Lower leg skin (tissue), 4 donors: Measurements from ENCODE around the gene CLEC4M. TPM values are rescaled to one million over a fixed set of nuclear protein-coding genes. Genes with fewer than 3 reads are reported as not detected.

Experiments
- DNase-seq, 2 donors: peaks; one replicate each; pipeline ENCODE4 v3.0.0-alpha.2; 2019; ENCODE audit warnings: low spot score in 2 of 2
- H3K4me3 ChIP-seq: fragments of 200-600 bp; sonication (generic); 2 replicates; pipeline ENCODE4 v1.5.1; 2017; ENCODE audit warnings: mild to moderate bottlenecking, low read depth; ENCODE audit not compliant: poor library complexity, severe bottlenecking
- POLR2A ChIP-seq, 2 donors: fragments of 450-650 bp; IDR thresholded peaks; one replicate each; pipeline ENCODE4 v1.6.1; 2016 to 2017; ENCODE audit warnings: antibody characterized with exemption in 2 of 2, mild to moderate bottlenecking in 1 of 2, moderate library complexity in 1 of 2
- WGBS, 2 donors: methylation state at CpG; one replicate each; pipeline ENCODE4 v1.1.5; 2018; 5-methylcytosine and 5-hydroxymethylcytosine counted together
- intact Hi-C: fragments of 100-400 bp; cut with DNase I; formaldehyde crosslinking; loops from one replicate; pipeline ENCODE4 v1.15.0; 2023; ENCODE audit warnings: low total_unique reads
- total RNA-seq, 4 donors: library from RNA; depleted of rRNA; stranded (reverse); fragments of >200 nt; gene quantifications; one replicate each; pipeline ENCODE4 v1.1.0, GENCODE V29; 2016
- TF ChIP-seq, protein P1 (sequence below), 3 donors: fragments of 450-650 bp; IDR thresholded peaks; one replicate each; pipeline ENCODE4 v1.5.1; 2016; ENCODE audit warnings: antibody characterized with exemption in 3 of 3, mild to moderate bottlenecking in 3 of 3, moderate library complexity in 2 of 3

CLEC4M gene
- total RNA-seq, 4 donors from 2014 or later = not detected

DNA sequence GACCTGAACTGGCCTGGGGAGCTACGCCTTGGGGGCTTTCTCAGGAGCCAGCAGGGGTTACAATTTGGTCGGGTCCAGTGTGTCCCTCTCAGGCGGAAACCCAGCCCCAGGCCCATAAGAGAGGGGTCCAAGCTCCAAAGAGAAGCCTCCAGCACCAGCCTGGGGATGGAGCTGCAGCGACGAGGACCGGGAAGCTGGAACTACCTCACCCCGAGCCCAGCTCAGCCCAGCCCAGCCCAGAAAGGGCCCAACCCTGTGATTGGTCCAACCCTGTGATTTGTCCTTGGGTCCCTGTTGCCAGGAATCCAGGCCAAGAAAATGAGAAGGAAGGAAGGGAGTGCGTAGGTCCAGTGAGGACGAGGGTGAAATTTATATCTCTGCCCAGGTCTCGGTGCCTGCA, 24.1 kb downstream of the CLEC4M start:
- 31 to 47% methylated on average over 10 of the region's 10 CpGs for WGBS, 2 donors
- no peak overlapping the region for H3K4me3 ChIP-seq
- no peak for TF ChIP-seq POLR2A (IDR thresholded peaks at IDR 0.05)
- TF ChIP-seq, protein P1, sequence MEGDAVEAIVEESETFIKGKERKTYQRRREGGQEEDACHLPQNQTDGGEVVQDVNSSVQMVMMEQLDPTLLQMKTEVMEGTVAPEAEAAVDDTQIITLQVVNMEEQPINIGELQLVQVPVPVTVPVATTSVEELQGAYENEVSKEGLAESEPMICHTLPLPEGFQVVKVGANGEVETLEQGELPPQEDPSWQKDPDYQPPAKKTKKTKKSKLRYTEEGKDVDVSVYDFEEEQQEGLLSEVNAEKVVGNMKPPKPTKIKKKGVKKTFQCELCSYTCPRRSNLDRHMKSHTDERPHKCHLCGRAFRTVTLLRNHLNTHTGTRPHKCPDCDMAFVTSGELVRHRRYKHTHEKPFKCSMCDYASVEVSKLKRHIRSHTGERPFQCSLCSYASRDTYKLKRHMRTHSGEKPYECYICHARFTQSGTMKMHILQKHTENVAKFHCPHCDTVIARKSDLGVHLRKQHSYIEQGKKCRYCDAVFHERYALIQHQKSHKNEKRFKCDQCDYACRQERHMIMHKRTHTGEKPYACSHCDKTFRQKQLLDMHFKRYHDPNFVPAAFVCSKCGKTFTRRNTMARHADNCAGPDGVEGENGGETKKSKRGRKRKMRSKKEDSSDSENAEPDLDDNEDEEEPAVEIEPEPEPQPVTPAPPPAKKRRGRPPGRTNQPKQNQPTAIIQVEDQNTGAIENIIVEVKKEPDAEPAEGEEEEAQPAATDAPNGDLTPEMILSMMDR (IDR thresholded peaks at IDR 0.05) = no peak
- peak; percentile 27 to 86 for DNase-seq
- intact Hi-C loops = no loop called here

DNA sequence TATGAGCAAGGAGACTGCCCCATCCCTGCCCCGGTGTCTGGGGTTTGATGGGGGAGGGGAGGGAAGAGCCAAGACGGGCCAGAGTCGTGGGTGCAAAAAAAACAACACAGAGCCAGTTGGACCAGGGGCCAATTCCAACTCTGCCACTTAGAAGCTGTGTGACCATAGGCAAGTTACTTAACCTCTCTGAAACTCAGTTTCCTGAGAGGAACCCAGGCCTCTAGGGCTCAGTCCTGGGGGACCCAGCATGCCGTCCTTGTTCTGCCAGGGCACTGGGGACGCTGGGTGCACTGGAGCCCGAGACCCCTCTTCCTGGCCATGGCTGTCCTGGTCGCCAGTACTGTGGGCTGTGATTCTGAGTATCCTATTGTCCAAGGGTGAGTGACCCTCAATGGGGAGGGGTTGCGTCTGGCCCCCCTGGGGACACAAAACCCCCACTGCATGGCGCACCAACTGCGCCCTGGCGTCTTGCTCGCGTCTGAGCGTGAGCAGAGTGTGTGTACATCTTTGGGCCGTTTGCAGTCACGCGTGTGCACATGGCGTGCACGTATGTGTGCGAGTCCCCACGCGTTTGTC, 24.6 kb downstream of the CLEC4M start:
- H3K4me3 ChIP-seq = no peak overlapping the region
- peak in 1 of 2 donors; percentile 34 for DNase-seq
- no peak for TF ChIP-seq POLR2A (IDR thresholded peaks at IDR 0.05)
- TF ChIP-seq, protein P1 (IDR thresholded peaks at IDR 0.05) = no peak
- 16 to 28% methylated on average over 14 to 20 of the region's 22 CpGs for WGBS, 2 donors
- intact Hi-C loops = no loop called here

DNA sequence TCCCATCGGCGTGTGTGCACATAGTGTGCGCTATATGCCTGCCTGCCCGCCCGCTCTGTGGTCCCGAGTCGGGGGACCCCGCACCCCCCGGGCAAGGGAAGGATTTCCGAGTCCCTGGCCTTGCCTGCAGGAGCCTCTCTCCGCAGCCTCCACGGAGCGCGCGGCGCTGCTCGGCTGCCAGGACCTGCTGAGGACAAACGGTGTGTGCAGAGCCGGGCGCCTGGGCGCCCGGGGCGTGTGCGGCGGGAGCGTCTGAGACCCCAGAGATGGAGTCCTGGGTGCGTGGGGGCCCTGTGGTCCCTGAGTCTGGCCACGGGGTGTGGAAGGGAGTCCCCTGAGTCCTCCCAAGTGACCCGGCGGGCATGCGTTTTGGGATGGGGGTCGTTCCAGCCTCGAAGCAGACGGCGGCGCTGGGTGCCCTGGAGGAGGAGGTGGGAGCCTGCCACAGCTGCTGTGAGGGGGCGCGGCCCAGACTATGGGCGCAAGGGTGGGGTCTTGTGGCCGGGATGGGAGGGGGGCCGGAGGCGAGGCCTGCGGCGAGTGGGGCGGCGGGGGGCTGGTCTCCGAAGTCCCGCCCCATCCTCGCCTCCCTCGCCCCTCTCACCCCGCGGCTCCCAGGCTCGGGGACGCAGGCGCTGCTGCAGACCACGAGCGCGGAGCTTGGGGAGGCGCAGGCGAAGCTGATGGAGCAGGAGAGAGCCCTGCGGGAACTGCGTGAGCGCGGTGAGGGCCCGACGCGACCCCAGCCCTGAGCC, 25.3 kb downstream of the CLEC4M start:
- WGBS, 2 donors = 0 to 6% methylated on average over 1 to 39 of the region's 67 CpGs
- intact Hi-C loops = no loop called here
- no peak overlapping the region for H3K4me3 ChIP-seq
- DNase-seq = no peak
- no peak for TF ChIP-seq POLR2A (IDR thresholded peaks at IDR 0.05)
- TF ChIP-seq, protein P1 (IDR thresholded peaks at IDR 0.05) = no peak

DNA sequence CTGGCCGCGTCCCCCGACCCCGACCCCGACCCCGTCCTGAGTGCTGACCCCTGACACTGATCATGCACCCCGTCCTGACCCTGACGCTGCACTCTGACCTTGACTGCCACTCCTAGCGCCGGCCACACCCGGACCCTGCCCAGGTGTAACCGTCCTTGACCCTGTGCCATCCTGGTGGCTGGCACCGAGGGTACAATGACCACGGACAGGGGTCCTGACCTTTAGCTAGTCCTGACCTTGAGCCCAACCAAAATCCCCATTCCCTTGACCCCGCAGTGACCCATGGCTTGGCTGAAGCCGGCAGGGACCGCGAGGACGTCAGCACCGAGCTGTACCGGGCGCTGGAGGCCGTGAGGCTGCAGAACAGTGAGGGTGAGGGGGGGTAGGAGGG, 25.9 kb downstream of the CLEC4M start:
- no peak overlapping the region for H3K4me3 ChIP-seq
- TF ChIP-seq, protein P1 (IDR thresholded peaks at IDR 0.05) = no peak
- no peak for TF ChIP-seq POLR2A (IDR thresholded peaks at IDR 0.05)
- WGBS, 2 donors = 0 to 2% methylated on average over 9 to 11 of the region's 23 CpGs
- intact Hi-C loops = no loop called here
- no peak for DNase-seq

DNA sequence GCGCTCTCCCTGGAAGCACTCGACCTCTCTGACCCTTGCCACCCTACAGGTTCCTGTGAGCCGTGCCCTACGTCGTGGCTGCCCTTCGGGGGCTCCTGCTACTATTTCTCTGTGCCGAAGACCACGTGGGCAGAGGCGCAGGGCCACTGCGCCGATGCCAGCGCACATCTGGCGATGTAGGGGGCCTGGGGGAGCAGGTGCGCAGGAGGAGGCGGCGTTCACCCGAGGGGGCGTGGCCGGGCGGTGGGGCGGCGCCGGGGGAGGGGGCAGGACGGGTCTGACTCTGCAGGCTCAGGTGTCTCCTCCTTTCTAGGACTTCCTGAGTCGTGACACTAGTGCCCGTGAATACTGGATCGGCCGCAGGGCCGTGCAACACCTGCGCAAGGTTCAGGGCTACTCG, 26.4 kb downstream of the CLEC4M start:
- WGBS, 2 donors = 11 to 17% methylated on average over 26 to 27 of the region's 31 CpGs
- no peak for TF ChIP-seq POLR2A (IDR thresholded peaks at IDR 0.05)
- TF ChIP-seq, protein P1 (IDR thresholded peaks at IDR 0.05) = no peak
- no peak overlapping the region for H3K4me3 ChIP-seq
- intact Hi-C loops = no loop called here
- DNase-seq = peak in 1 of 2 donors; percentile 75
